GM18517 (cell line): ENCODE data around the gene ZNF630.
"Not testable (repeated sequence)": the region's sequence is repeated elsewhere in the genome, so short reads cannot be mapped to it uniquely, and the experiment has no call there.

Experiments used
- ATAC-seq: cut with Tn5 transposase; IDR thresholded peaks from one replicate; pipeline ENCODE4 v1.9.1; 2021; ENCODE audit warnings: mild to moderate bottlenecking, moderate library complexity; ENCODE audit not compliant: unreplicated experiment

The ZNF630 gene

DNA sequence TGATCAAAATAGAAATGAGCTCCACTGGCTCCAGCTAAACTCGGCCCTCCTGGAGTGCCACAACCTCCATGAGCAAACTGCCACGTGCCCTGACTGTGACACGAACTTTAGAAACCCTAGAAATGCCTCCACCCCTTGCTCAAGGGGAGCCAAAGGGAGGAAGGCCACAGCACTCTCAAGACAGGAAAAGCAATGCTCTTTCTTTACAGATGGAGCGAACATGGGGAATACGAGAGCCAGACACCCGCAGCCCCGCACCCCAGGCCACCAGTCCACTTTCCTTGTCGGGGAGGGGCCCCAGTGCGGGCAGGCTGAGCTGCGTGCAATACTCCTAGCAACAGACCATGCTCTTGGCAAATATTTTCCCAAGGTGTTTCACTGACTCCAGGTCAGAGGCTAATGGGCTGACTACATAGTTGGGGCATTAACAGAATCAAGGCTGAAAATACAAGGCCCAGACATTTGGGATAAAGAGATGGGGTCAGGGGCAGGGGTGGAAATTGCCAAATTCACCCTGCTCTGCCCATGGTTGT lies 40.7 kb downstream of the ZNF630 start:
- ATAC-seq = not testable (repeated sequence)

DNA sequence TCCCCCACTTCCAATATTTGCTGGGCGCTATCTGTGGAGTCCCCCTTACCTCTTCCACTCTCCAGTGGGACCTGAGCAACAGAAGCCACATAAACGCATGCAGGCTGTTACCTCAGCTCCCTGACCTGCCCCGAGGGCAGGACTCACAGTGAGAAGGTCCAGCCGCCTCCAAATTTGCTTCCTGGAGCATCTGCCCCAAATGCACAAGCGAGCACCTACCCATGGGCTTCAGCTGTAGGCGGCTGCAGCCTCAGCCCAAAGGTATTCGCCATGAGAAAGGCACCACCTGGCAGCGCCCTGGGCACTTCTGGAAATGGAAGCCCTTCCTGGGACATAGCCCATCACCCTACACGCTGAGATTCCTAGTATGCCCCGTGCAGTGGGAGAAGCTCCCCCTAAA lies 41.2 kb downstream of the ZNF630 start:
- no peak for ATAC-seq

DNA sequence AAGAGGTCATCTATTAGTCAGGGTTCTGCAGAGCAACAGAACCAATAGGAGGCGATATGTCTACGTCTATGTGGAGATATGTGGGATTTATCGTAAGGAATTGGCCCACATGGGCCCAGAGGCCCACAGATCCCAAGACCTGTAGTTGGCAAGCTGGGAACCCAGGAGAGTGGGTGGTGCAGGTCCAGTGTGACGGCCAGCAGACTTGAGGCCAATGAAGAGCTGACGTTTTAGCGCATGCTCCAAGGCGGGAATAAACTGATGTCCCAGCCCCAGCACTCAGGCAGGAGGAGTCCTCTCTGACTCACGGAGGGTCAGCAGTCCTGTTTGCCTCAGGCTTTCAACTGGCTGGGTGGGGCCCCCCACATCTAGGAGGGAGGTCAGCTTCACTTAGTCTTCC lies 43.3 kb downstream of the ZNF630 start:
- ATAC-seq = no peak

DNA sequence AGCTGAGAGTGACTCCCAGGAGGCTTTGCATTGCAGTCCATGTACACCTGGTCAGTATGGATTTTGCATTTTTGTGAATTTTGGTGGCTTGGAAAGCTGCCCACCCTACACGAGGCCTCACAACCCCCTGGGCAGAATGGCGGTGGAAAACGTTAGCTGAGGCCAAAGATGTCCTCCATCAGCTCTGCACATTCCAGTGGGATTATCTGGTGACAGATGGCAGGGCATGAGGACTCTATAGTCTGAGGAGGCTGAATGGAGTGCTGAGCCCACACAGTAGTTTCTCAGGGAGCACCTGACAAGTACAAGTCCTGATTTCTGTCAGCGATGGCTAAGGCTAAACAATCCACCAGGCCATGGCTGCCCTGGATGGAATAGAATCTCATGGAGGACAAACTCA lies 43.9 kb downstream of the ZNF630 start:
- not testable (repeated sequence) for ATAC-seq

DNA sequence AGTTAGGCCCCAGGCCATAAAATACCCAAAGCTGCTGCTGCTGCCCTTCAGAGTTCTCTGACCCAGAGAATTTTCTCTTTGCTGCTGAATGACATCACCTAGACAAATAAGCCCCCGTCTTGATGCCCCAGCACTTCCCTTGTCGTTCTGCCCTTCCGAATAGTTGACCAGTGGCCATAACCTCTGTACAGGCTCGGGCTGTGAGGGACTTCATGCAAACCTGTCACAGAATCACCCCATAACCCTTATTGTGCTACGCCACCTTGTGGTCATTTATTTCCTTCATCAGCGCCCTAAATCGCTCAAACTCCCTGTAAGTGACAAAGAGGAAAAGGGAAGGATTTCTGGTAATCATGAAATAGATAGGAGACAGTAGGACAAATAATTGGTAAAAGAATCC lies 45.9 kb downstream of the ZNF630 start:
- ATAC-seq = no peak

- ATAC-seq = no peak
These were observed 48.7 kb downstream of the ZNF630 start for GRCh38 chrX:48022738-48023137.

DNA sequence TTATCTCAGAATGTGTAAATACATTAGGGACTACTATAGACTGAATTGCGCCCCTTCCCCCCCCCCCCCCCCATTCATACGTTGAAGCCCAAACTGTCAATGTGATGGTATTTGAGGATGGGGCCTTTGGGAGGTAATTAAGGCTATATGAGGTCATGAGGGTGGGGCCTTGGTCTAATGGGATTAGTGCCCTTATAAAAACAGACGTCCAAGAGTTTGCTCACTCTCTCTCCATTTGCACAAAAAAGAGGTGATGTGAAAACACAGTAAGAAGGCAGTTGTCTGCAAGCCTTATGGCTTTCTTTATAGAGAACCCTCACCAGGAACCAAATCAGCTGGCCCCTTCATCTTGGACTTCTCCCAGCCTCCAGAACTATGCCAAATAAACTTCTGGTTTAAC lies 49.3 kb downstream of the ZNF630 start:
- no peak for ATAC-seq

DNA sequence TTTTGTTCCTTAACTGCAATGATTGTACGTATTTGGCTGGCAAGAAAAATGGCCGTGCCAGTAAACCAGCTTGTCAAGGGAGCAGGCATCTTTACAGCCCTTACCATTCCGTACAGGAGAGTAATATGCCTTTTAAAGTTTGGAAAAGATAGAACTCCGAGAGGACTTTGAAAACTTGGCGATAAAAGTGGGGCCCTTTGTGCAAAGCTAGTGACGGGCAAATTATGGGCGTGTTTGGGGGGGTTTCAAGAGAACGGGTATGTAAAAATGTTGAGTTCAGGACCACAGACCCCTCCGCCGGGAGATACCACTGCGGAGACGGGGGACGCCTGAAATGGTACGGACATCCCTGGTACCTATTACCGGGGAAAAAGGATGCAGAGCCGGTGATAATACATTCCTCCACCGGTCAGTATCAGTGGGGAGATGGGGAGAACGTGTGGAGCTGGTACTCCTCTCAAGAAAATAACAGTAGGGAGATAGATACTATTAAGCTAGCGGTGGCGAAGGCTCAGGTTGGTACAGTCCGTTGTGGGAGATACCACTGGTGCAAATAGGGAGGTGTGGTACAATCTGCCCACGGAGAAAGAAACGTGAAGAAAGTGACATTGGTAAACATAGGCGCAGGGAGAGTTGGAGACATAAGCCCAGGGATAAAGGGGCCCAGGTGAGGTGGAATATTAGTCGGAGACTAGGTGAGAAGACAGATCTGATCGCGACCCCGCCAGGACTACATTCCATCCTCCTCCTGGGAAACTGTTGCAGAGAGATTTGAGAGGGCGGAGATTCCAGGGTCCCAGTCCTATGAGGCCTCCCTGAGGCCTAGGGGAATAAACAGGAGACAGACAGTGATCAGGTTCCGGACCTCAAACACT lies 50.2 kb downstream of the ZNF630 start:
- ATAC-seq = peak; percentile 77

GRCh38 chrX:48020472-48020871 lies 51.0 kb downstream of the ZNF630 start:
- ATAC-seq = not testable (repeated sequence)

DNA sequence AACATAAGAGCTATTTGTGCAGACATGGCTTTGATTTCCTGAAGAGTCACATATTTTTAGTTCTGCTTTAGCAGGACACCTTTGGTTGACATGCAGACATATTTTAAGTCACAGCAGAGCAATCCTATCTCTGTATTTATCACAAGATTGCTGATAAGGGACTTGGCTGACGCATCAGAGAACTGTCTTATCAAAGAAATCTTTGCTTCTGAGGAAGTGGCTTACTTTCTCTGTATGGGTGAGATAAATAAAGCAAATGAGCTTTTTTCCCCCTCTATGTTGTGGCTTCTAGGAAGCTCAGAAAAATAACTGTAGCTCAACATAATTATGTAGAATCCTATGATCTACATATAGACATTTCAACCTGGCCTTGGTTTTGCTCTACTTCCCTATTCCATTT lies 51.5 kb downstream of the ZNF630 start:
- ATAC-seq = not testable (repeated sequence)

DNA sequence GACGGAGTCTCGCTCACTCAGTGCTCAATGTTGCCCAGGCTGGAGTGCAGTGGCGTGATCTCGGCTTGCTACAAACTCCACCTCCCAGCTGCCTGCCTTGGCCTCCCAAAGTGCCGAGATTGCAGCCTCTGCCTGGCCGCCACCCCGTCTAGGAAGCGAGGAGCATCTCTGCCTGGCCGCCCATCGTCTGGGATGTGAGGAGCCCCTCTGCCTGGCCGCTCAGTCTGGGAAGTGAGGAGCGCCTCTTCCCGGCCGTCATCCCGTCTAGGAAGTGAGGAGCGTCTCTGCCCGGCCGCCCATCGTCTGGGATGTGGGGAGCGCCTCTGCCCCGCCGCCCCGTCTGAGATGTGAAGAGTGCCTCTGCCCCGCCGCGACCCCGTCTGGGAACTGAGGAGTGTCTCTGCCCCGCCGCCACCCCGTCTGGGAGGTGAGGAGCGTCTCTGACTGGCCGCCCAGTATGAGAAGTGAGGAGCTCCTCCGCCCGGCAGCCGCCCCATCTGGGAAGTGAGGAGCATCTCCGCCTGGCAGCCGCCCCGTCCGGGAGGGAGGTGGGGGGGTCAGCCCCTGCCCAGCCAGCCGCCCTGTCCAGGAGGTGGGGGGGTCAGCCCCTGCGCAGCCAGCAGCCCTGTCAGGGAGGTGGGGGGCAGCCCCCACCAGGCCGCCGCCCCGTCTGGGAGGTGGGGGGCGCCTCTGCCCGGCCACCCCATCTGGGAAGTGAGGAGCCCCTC lies 54.7 kb downstream of the ZNF630 start:
- ATAC-seq = not testable (repeated sequence)

DNA sequence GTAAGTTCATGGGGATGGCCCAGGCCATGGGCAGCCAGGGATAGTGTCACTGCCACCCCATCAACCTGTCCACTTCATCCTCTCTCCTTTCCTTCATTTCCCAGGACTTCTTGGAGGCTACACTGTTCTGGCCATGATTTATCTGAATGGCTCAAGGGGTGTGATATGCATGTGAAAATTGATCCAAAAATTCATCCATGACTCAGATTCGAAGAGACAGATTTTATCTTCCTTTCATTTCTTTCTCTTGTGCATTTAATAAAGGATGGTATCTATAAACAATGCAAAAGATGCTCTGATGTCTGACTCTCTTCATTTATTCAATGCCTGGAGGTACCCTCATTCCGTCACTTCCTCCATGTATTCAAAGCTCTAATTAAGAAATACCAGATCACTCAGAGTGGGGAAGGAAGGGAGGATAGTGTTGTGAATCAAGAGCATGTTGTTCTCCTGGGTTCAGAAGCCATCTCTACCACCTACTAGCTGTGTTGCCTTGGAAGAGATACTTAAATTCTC lies 61.9 kb downstream of the ZNF630 start:
- not testable (repeated sequence) for ATAC-seq
